ENCODE measurements around the gene DSCAM.

DSCAM gene

GRCh38 chr21:40194185-40194980 lies 652.6 kb downstream of the DSCAM start:
- TF ChIP-seq, protein P1, sequence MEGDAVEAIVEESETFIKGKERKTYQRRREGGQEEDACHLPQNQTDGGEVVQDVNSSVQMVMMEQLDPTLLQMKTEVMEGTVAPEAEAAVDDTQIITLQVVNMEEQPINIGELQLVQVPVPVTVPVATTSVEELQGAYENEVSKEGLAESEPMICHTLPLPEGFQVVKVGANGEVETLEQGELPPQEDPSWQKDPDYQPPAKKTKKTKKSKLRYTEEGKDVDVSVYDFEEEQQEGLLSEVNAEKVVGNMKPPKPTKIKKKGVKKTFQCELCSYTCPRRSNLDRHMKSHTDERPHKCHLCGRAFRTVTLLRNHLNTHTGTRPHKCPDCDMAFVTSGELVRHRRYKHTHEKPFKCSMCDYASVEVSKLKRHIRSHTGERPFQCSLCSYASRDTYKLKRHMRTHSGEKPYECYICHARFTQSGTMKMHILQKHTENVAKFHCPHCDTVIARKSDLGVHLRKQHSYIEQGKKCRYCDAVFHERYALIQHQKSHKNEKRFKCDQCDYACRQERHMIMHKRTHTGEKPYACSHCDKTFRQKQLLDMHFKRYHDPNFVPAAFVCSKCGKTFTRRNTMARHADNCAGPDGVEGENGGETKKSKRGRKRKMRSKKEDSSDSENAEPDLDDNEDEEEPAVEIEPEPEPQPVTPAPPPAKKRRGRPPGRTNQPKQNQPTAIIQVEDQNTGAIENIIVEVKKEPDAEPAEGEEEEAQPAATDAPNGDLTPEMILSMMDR (conservative IDR thresholded peaks at IDR 0.05; ENCODE audit: low read depth, low read length): no peak
- H3K4me3 ChIP-seq (ENCODE audit: low read depth, low read length): no peak overlapping the region
- DNase-seq (ENCODE audit: low read depth): no peak

DNA sequence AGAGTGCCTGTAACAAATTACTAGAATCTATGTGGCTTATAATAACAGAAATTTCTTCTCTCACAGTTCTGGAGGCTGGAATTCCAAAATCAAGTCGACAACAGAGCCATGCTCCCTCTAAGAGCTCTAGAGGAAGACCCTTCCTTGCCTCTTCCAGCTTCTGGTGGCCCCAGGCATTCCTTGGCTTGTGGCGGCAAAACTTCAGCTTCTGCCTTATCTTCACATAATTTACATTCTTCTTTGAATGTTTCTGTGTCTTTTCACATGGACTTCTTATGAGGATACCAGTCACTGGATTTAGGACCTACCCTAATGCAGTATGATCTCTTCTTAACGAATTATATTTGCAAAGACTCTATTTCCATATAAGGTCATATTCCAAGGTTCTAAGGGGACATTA lies 655.3 kb downstream of the DSCAM start:
- no peak overlapping the region for H3K4me3 ChIP-seq (ENCODE audit: low read depth, low read length)
- TF ChIP-seq, protein P1 (conservative IDR thresholded peaks at IDR 0.05; ENCODE audit: low read depth, low read length): no peak
- DNase-seq (ENCODE audit: low read depth): no peak

DNA sequence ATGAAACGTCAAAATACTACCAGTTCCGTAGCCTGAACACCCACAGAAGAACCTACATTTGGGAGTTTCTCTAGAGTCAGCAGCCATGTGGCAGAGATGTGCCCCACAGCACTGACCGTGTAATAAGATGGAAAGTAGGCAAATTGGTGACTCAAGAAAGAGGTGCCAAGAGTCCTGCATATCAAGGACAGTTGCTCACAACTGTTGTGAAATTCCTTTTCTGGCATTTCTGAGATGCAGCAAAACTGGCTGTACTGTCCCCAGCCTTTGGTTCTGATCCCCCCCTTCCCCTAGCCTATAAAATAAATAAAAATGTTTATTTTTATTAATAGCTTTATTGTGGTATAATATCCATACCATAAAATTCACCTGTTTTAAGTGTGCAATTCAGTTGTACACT lies 655.8 kb downstream of the DSCAM start:
- no peak overlapping the region for H3K4me3 ChIP-seq (ENCODE audit: low read depth, low read length)
- no peak for DNase-seq (ENCODE audit: low read depth)
- TF ChIP-seq, protein P1 (conservative IDR thresholded peaks at IDR 0.05; ENCODE audit: low read depth, low read length): no peak

DNA sequence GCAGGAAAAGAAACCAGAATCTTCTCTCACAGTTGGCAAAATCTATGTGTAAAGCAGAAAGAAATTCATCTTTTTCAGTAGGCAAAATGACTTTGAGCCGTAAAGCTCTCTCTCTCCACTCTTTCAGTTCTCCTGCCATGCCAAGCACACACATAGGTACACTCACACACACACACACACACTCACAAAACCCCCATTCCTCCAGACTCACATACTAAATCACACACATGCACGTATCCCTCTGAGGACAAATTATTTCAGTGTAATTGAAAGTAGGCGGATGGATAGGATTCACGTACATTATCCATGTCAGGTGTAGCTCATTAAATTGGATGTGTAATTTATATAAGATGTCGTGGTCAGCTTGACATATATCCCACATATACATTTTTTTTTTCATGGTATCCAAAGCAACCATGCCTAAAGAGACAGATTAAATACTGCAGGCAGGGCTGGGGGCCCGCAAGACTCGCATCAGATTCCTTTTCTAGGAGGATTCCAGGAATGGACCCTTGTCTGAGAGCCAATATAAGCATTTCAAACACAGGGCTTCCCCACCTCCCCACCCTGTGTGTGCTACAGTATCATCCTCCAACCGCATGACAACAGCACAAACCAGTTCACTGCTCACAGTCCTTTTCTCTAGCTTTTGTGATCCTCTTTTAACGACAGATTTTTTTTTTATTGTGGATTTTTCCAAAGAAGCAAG lies 658.9 kb downstream of the DSCAM start:
- no peak for DNase-seq (ENCODE audit: low read depth)
- no peak overlapping the region for H3K4me3 ChIP-seq (ENCODE audit: low read depth, low read length)
- TF ChIP-seq, protein P1 (conservative IDR thresholded peaks at IDR 0.05; ENCODE audit: low read depth, low read length): no peak

DNA sequence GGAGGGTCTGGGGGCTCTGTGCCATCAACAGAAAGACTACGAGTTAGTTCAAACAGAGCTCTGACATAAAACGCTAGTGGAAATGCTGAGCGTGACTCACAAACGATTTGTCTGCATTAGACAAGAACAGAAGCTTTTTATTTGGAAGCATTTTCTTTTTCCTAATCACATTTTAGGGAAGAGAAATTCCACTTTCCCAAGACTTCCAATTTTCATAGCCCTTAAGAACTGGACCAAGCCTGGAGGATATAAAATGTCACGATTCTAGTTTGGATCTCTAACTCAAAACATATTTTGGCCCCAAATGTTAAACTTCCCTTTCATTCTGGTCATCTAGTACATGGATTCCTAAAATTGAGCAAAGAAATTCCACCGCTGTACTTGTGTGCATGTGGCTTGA lies 659.7 kb downstream of the DSCAM start:
- DNase-seq (ENCODE audit: low read depth): no peak
- TF ChIP-seq, protein P1 (conservative IDR thresholded peaks at IDR 0.05; ENCODE audit: low read depth, low read length): no peak
- no peak overlapping the region for H3K4me3 ChIP-seq (ENCODE audit: low read depth, low read length)

- DNase-seq (ENCODE audit: low read depth): no peak
- no peak overlapping the region for H3K4me3 ChIP-seq (ENCODE audit: low read depth, low read length)
- TF ChIP-seq, protein P1 (conservative IDR thresholded peaks at IDR 0.05; ENCODE audit: low read depth, low read length): no peak
Measured at GRCh38 chr21:40186045-40186444, 660.9 kb downstream of the DSCAM start.
